IPS-20b (cell line): ENCODE results near the gene SLC18A3.

Experiments
- H3K27ac ChIP-seq: one replicate; pipeline ENCODE4 v1.5.1; 2013; ENCODE audit warnings: low read length
- H3K27me3 ChIP-seq: 2 replicates; pipeline ENCODE4 v1.6.1; 2013; ENCODE audit warnings: mild to moderate bottlenecking, low read length, inconsistent platforms; ENCODE audit not compliant: insufficient read depth
- H3K36me3 ChIP-seq: 2 replicates; pipeline ENCODE4 v1.6.1; 2013; ENCODE audit warnings: low read depth, mild to moderate bottlenecking, inconsistent platforms, low read length, moderate library complexity; ENCODE audit not compliant: insufficient read depth
- H3K4me1 ChIP-seq: 2 replicates; pipeline ENCODE4 v1.6.1; 2013; ENCODE audit warnings: mild to moderate bottlenecking, control low read depth, inconsistent platforms, low read length, moderate library complexity; ENCODE audit not compliant: insufficient read depth
- H3K4me3 ChIP-seq: 2 replicates; pipeline ENCODE4 v1.5.1; 2013; ENCODE audit warnings: mild to moderate bottlenecking, low read length, inconsistent platforms
- H3K9ac ChIP-seq: 2 replicates; pipeline ENCODE4 v1.6.1; 2013; ENCODE audit warnings: low read depth, mild to moderate bottlenecking, inconsistent platforms, low read length, moderate library complexity
- H3K9me3 ChIP-seq: 2 replicates; pipeline ENCODE4 v1.6.1; 2013; ENCODE audit warnings: mild to moderate bottlenecking, low read depth, low read length, inconsistent platforms; ENCODE audit not compliant: insufficient read depth

Gene SLC18A3

DNA sequence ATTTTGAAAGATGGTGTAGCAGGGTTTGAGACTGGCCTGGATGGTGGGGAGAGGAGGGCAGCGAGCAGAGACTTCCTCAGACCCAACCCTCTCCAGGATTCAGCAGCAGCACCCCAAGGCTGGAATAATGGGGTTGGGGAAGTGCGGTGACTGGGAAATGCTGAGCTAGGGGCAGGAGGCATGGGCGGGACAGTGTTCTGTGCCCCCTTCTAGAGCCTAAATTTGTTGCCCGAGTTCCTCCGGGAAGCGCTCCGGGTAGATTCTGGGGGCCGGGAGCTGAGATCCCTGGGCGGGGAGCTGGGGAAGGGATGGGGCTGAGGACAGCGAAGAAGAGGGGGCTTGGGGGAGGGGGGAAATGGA is 3.8 kb downstream of the SLC18A3 start, which contains the start of gene CHAT:
TSS of gene CHAT (plus strand) at position 156 of the 360 bp plus-strand sequence. CDS start at position 309, 153 bp downstream.
- H3K27me3 ChIP-seq = peaks cover 100% of the 10 kb centered on the region
- H3K36me3 ChIP-seq = no peaks in the 10 kb centered on the region
- H3K9me3 ChIP-seq = no peaks in the 10 kb centered on the region; the same call in 1 of the 2 replicates
- H3K4me3 ChIP-seq = peak within 1 kb of the TSS; percentile 53
- peaks cover 4% of the 10 kb centered on the region; the same call in 1 of the 2 replicates for H3K4me1 ChIP-seq
- no peak within 1 kb of the TSS for H3K9ac ChIP-seq
- H3K27ac ChIP-seq = no peak within 1 kb of the TSS

DNA sequence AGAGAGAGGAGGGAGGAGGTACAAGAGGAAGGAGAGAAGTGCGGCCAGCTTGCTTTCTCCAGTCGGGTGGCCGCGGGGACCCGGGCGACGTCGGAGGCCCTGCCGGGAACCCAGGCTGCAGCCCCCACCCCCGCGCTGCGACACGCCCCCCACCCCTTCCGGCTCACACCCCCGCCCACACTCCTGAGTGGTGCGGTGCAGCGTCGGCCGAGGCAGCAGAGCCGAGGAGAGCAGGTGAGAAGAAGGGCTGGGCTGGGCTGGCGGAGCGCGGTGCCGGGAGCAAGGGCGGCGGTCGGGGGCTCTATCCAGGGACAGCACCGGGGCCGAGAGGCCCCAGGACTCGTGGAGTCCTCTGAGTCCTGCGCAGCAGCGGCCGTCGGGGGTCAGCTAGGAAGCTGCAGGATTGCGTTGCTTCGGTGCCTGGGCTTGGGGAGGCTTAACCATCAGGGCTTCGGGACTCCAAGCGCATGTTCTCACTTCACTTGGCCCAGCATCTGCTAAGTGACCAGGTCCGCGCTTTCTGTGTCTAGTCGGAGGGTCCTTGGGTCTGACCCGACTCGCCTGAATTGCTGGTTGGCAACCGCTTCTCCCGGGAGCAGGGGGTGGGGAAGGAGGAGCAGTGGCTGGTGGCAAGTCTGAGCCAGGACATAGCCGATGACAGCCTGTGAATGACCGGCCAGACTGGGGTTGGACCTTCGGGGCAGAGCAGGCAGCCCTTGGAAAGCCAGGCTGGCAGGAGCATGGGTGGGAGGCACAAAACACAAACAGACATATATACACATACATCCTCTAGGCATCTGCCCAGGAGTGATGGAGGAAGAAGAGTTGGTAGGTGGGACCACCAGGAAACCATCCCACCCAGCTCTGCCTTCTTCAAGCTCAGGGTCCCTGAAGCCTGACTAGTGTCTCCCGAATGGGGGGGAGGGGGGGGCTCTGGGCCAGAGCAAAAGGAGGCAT is 4.4 kb downstream of the SLC18A3 start:
- H3K27me3 ChIP-seq = peaks cover 100% of the 10 kb centered on the region
- no peak overlapping the region for H3K9ac ChIP-seq
- H3K9me3 ChIP-seq = no peaks in the 10 kb centered on the region; the same call in 1 of the 2 replicates
- peaks cover 4% of the 10 kb centered on the region; the same call in 1 of the 2 replicates for H3K4me1 ChIP-seq
- peak overlapping the region; percentile 53; the same call in 1 of the 2 replicates for H3K4me3 ChIP-seq
- no peaks in the 10 kb centered on the region for H3K36me3 ChIP-seq
- no peak overlapping the region for H3K27ac ChIP-seq

DNA sequence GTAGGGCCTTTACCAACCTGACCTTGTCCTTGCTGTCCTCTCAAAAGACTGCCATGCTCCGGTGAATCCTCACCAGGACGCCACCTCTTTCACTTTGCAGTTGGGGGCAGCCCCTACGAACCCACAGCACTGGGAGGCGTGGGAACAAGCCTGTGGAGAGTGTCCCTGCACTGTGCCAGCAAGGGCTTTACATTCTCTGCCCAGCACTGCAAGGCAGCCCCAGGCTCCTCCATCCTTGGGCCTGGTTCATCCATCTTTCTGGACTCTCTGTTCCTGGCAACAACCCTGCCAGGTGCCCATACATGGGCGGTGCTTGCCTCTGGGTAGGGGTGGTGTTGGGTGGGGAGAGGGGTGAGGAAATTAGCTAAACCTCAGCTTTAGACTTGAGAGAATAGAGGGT is 5.1 kb downstream of the SLC18A3 start:
- Histone ChIP-seq H3K27ac (no peak overlapping the region), H3K27me3 (peaks cover 100% of the 10 kb centered on the region), H3K9me3 (no peaks in the 10 kb centered on the region; the same call in 1 of the 2 replicates), H3K36me3 (no peaks in the 10 kb centered on the region), H3K4me3 (no peak overlapping the region), H3K9ac (no peak overlapping the region), H3K4me1 (peaks cover 4% of the 10 kb centered on the region; the same call in 1 of the 2 replicates)

DNA sequence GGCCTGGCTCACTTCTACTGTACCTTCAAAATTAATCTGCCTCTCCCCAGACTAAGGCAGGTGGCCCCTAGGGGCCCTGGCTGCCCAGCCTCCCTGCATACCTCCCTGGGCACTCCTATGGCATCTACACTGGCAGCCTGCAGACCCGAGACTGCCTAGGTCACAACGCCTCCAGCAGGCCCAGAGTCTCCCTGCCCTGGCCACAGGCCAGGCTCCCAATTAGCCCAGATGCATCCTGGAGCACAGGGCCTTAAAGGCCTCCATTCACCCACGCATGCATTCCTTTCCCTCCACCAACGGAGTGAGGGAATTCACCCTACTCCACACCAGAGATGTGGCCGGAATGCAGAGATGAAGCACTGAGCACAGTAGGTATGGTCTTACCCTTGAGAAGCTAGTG is 5.6 kb downstream of the SLC18A3 start:
- Histone ChIP-seq H3K9ac (no peak overlapping the region), H3K27me3 (peaks cover 100% of the 10 kb centered on the region), H3K9me3 (no peaks in the 10 kb centered on the region; the same call in 1 of the 2 replicates), H3K4me1 (peaks cover 4% of the 10 kb centered on the region; the same call in 1 of the 2 replicates), H3K36me3 (no peaks in the 10 kb centered on the region), H3K27ac (no peak overlapping the region), H3K4me3 (no peak overlapping the region)

DNA sequence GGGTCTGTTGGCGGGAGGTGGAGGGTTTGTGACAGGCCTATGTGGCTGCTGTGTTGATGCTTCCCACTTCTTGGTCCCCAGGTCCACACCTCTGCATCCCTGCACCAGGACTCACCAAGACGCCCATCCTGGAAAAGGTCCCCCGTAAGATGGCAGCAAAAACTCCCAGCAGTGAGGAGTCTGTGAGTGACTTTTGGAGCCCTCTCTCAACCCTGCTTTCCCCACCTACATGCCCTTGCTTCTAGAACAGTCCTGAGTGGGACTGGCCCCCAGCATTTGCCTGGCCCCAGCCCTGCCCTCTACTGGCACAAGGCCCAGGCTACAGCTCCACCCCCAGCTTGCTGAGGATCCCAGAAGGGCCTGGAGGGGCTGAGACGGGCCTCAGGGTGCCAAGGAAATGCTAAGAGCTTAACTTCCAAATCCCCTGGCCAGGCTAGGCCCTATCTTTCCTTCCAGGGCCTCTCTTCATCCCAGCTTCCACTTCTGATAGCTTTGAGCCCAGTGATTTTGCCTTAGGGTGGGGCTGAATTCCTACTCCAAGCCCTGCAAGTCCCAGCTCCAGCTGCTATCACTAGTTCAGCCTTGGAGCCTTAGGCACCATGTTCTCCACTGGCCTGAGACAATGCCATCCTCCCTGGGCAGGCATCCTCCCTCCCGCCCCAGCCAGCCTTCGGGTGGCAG is 6.5 kb downstream of the SLC18A3 start:
- Histone ChIP-seq H3K36me3 (no peaks in the 10 kb centered on the region), H3K27ac (no peak overlapping the region), H3K4me3 (no peak overlapping the region), H3K9ac (no peak overlapping the region), H3K9me3 (no peaks in the 10 kb centered on the region; the same call in 1 of the 2 replicates), H3K27me3 (peaks cover 95% of the 10 kb centered on the region), H3K4me1 (peaks cover 4% of the 10 kb centered on the region; the same call in 1 of the 2 replicates)

DNA sequence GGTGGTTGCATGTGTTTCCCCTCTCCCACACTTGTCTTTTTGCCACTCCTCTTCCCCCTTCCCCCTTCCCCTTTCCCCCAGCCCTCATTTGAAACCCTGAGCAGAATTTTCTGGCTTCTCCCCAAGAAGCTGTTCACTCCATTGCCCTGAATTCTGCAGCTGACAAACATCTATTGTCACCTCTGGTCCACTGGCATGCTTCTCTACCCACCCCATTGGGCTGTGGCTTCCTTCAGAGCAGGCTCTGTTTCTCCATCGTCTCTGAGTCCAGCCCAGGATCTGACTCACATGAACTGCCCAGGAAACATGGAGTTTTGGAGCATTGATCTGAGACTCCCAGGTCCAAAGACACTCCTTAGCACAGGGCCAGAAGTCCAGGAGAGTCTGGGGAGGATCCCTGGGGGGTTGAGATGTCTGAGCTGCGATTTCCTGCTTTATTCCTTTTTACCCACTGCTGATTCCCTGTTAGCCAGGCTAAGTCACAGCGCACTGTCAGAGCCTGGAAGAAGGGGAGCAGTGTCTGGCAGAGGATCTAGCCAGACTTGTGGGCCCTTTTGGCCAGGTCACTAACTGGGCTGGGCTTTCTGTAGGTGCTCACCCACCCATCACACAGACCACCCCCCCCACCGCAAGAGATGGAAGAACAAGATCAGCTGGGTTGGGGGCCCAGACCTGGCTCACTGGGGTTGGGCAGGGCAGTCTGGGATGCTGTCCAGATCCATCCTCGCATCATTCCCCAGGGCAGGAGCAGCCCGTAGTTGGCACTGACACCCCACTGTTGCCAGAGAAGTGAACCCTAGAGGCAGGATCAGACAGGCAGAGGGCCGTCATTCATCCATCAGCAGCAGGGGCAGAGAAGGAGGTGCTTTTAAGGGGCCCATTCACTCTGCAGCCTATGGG is 7.3 kb downstream of the SLC18A3 start:
- Histone ChIP-seq H3K27me3 (peaks cover 95% of the 10 kb centered on the region), H3K4me1 (peaks cover 4% of the 10 kb centered on the region; the same call in 1 of the 2 replicates), H3K9ac (no peak overlapping the region), H3K4me3 (no peak overlapping the region), H3K9me3 (no peaks in the 10 kb centered on the region), H3K36me3 (no peaks in the 10 kb centered on the region), H3K27ac (no peak overlapping the region)

DNA sequence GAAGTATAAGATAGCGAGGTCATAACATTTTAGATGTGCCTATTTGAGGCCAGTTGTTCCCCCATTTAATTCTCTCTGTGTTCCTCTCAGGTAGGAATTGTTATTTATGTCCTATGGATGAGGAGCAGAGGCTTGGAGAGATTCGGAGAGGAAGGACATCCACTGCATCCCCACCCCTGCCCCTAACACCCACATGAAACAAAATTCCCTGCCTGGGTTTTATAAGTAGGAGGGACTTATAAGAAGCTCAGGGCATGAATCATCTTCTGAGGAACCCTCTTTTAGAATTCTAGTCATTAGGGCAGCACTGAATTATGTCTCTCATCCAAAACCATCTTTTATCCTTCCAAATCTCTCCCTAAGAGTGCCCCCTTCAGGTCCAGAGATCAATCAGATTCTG is 8.7 kb downstream of the SLC18A3 start:
- no peaks in the 10 kb centered on the region for H3K9me3 ChIP-seq
- H3K27me3 ChIP-seq = peaks cover 90% of the 10 kb centered on the region
- no peaks in the 10 kb centered on the region for H3K36me3 ChIP-seq
- H3K9ac ChIP-seq = no peak overlapping the region
- H3K4me1 ChIP-seq = peaks cover under 1% of the 10 kb centered on the region; the same call in 1 of the 2 replicates
- no peak overlapping the region for H3K27ac ChIP-seq
- H3K4me3 ChIP-seq = no peak overlapping the region

DNA sequence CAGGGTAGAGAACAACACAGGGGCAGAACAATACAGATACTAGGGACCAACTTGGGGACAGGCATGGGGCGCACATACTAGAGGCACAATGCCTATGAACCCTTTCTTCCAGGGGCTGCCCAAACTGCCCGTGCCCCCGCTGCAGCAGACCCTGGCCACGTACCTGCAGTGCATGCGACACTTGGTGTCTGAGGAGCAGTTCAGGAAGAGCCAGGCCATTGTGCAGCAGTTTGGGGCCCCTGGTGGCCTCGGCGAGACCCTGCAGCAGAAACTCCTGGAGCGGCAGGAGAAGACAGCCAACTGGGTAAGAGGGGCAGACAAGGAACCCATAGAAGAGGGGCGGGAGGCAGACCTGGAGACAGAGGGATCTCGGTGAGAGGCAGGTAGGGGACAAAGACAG is 9.5 kb downstream of the SLC18A3 start:
- no peak overlapping the region for H3K9ac ChIP-seq

DNA sequence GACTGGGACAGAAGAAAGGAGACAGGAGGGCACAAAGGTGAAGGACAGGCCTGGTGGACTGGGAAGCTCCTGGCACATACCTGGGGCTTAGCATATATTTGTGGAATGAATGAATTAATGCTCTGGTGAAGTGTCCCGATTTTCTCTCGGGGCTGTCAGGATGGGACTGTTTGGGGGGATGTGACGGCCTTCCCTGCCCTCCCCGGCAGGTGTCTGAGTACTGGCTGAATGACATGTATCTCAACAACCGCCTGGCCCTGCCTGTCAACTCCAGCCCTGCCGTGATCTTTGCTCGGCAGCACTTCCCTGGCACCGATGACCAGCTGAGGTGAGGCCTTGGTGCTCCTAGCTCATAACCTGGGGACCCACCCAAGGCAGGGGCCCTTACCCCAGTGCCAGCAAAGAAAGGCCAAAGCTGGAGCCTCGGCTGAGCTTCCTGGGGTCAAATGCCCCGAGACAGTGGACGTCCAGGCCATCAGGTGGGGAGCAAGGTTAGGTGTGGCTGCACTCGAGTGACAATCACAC is 10.2 kb downstream of the SLC18A3 start:
- Histone ChIP-seq H3K36me3 (no peaks in the 10 kb centered on the region), H3K9ac (no peak overlapping the region), H3K9me3 (no peaks in the 10 kb centered on the region), H3K27ac (no peak overlapping the region), H3K27me3 (peaks cover 80% of the 10 kb centered on the region), H3K4me1 (no peaks in the 10 kb centered on the region), H3K4me3 (no peak overlapping the region)

More for the DNA sequence above, 9.5 kb downstream of the SLC18A3 start:
- Histone ChIP-seq H3K9me3 (no peaks in the 10 kb centered on the region), H3K27me3 (peaks cover 86% of the 10 kb centered on the region), H3K36me3 (no peaks in the 10 kb centered on the region), H3K4me3 (no peak overlapping the region), H3K4me1 (no peaks in the 10 kb centered on the region), H3K27ac (no peak overlapping the region)

DNA sequence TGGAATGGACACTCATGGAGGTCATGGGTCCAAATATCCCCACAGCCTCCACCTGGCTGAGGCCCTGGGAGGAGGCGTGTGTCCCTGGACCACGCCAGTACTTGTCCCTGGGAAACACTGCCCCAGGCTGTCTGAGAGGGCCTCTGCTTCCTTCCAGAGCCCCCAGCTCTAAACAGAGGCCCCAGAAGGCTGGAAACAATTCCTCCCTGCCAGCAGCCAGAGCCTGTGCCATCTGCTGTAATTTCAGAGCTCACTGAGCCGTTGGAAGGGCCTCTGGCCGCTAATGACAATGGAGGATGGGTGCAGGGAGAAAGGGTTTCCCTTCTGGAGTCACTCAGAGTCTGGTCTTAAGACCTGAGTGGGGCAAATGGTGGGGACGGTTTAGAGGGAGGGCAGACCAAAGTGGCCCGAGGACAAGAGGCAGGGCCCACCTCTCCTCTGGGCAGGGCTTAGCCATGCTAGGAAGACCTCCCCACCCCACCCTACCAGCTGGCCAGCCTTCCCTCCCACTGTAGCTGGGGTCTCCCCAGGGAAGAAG is 10.8 kb downstream of the SLC18A3 start:
- Histone ChIP-seq H3K27me3 (peaks cover 77% of the 10 kb centered on the region), H3K4me1 (no peaks in the 10 kb centered on the region), H3K4me3 (no peak overlapping the region), H3K9ac (no peak overlapping the region), H3K9me3 (no peaks in the 10 kb centered on the region), H3K36me3 (no peaks in the 10 kb centered on the region), H3K27ac (no peak overlapping the region)
